Esophagus squamous epithelium (tissue), 5 donors: ENCODE data around the gene MT1X. TPM values are rescaled to one million over a fixed set of nuclear protein-coding genes. Genes with fewer than 3 reads are reported as not detected.
"Not testable (repeated sequence)": the region's sequence is repeated elsewhere in the genome, so short reads cannot be mapped to it uniquely, and the experiment has no call there.

ENCODE experiments used
- DNase-seq: peaks from one replicate; lab custom pipeline; 2025; lab: John Stamatoyannopoulos, UW
- H3K27ac ChIP-seq, 4 donors: fragments of 200-600 bp; sonication (generic); one replicate each; pipeline ENCODE4 v1.5.1; 2016 to 2019; ENCODE audit warnings: mild to moderate bottlenecking in 1 of 4
- H3K27me3 ChIP-seq, 4 donors: fragments of 200-600 bp; sonication (generic); 1 replicate in 3 of 4; 2 replicates in 1 of 4; pipeline versions ENCODE4 v1.5.1 to v1.6.0; 2017 to 2021; ENCODE audit warnings: antibody characterized with exemption in 1 of 4
- H3K36me3 ChIP-seq, 3 donors: fragments of 200-600 bp; sonication (generic); one replicate each; pipeline ENCODE4 v1.5.1; 2016 to 2019
- H3K4me1 ChIP-seq, 3 donors: fragments of 200-600 bp; sonication (generic); one replicate each; pipeline ENCODE4 v1.5.1; 2017 to 2019
- H3K4me3 ChIP-seq, 4 donors: fragments of 200-600 bp; sonication (generic); 1 replicate in 3 of 4; 2 replicates in 1 of 4; pipeline ENCODE4 v1.5.1; 2016 to 2019; ENCODE audit warnings: mild to moderate bottlenecking in 2 of 4, moderate library complexity in 1 of 4
- H3K9me3 ChIP-seq, 3 donors: fragments of 200-600 bp; sonication (generic); one replicate each; pipeline ENCODE4 v1.5.1; 2016 to 2019
- POLR2A ChIP-seq, 4 donors: fragments of 450-650 bp; IDR thresholded peaks; one replicate each; pipeline ENCODE4 v1.6.1; 2017; ENCODE audit warnings: antibody characterized with exemption in 4 of 4, mild to moderate bottlenecking in 4 of 4, moderate library complexity in 3 of 4
- WGBS, 2 donors: methylation state at CpG; one replicate each; pipeline ENCODE4 v1.1.5; 2018; 5-methylcytosine and 5-hydroxymethylcytosine counted together
- intact Hi-C: fragments of 100-400 bp; cut with DNase I; formaldehyde crosslinking; loops from one replicate; pipeline ENCODE4 v1.15.0; 2022
- total RNA-seq, 4 donors: library from RNA; depleted of rRNA; stranded (reverse); fragments of >200 nt; gene quantifications; one replicate each; pipeline ENCODE4 v1.1.0, GENCODE V29; 2016
- TF ChIP-seq, protein P1 (sequence below), 6 experiments: fragments of 450-650 bp in 4 of 6; fragments of 200-600 bp in 2 of 6; sonication (generic) in 2 of 6; IDR thresholded peaks; one replicate each; pipeline ENCODE4 v1.5.1; 2016 to 2019; ENCODE audit warnings: antibody characterized with exemption in 6 of 6, mild to moderate bottlenecking in 4 of 6, moderate library complexity in 4 of 6
- donor health status: DM: yes; HTN: yes; CAD: no.

MT1X gene
- total RNA-seq, 4 donors from 2014 or later = 343 to 1,688 (median 688) TPM

- no peak within 1 kb of the TSS for H3K27ac ChIP-seq
- H3K4me3 ChIP-seq = peak within 1 kb of the TSS in 3 of 4 donors; percentile 3 to 46 (median 24)
- WGBS, 2 donors = 27 to 32% methylated on average over 4 to 15 of the region's 38 CpGs
- no peaks in the 10 kb centered on the region for H3K9me3 ChIP-seq
- H3K4me1 ChIP-seq = peaks cover 14 to 42% (median 25%) of the 10 kb centered on the region in 3 donors
- no peak for DNase-seq
- intact Hi-C loops = no loop called here
- H3K36me3 ChIP-seq = no peaks in the 10 kb centered on the region
- TF ChIP-seq POLR2A (IDR thresholded peaks at IDR 0.05) = no peak
- TF ChIP-seq, protein P1, sequence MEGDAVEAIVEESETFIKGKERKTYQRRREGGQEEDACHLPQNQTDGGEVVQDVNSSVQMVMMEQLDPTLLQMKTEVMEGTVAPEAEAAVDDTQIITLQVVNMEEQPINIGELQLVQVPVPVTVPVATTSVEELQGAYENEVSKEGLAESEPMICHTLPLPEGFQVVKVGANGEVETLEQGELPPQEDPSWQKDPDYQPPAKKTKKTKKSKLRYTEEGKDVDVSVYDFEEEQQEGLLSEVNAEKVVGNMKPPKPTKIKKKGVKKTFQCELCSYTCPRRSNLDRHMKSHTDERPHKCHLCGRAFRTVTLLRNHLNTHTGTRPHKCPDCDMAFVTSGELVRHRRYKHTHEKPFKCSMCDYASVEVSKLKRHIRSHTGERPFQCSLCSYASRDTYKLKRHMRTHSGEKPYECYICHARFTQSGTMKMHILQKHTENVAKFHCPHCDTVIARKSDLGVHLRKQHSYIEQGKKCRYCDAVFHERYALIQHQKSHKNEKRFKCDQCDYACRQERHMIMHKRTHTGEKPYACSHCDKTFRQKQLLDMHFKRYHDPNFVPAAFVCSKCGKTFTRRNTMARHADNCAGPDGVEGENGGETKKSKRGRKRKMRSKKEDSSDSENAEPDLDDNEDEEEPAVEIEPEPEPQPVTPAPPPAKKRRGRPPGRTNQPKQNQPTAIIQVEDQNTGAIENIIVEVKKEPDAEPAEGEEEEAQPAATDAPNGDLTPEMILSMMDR (IDR thresholded peaks at IDR 0.05) = no peak
- H3K27me3 ChIP-seq = peaks cover 0 to 91% (median 0%) of the 10 kb centered on the region in 4 donors
These were observed 13.0 kb upstream of the MT1X start, which contains the start of gene MT1H for GRCh38 chr16:56669005-56669839. TSS of gene MT1H (plus strand) at chr16:56669814. CDS start at chr16:56669885, 71 bp downstream.

- WGBS, 2 donors = 0 to 50% methylated on average over 1 to 8 of the region's 19 CpGs
- no peak for TF ChIP-seq POLR2A (IDR thresholded peaks at IDR 0.05)
- TF ChIP-seq, protein P1 (IDR thresholded peaks at IDR 0.05) = no peak
- Histone ChIP-seq H3K36me3 (no peaks in the 10 kb centered on the region), H3K4me3 (peak overlapping the region in 3 of 4 donors; percentile 3 to 46 (median 24)), H3K27me3 (peaks cover 0 to 90% (median 0%) of the 10 kb centered on the region in 4 donors), H3K9me3 (no peaks in the 10 kb centered on the region), H3K4me1 (peaks cover 14 to 41% (median 25%) of the 10 kb centered on the region in 3 donors), H3K27ac (no peak overlapping the region)
- DNase-seq = no peak
- intact Hi-C loops = no loop called here
These were observed 12.2 kb upstream of the MT1X start for GRCh38 chr16:56669840-56670619.

GRCh38 chr16:56670620-56670934 lies 11.7 kb upstream of the MT1X start:
- intact Hi-C loops = no loop called here
- Histone ChIP-seq H3K36me3 (no peaks in the 10 kb centered on the region), H3K27ac (no peak overlapping the region), H3K27me3 (peaks cover 0 to 90% (median 0%) of the 10 kb centered on the region in 4 donors), H3K9me3 (no peaks in the 10 kb centered on the region), H3K4me1 (peaks cover 14 to 40% (median 26%) of the 10 kb centered on the region in 3 donors), H3K4me3 (no peak overlapping the region)
- TF ChIP-seq, protein P1 (IDR thresholded peaks at IDR 0.05) = no peak
- no peak for TF ChIP-seq POLR2A (IDR thresholded peaks at IDR 0.05)
- WGBS, 2 donors = 93 to 100% methylated on average over 2 of the region's 2 CpGs
- DNase-seq = no peak

DNA sequence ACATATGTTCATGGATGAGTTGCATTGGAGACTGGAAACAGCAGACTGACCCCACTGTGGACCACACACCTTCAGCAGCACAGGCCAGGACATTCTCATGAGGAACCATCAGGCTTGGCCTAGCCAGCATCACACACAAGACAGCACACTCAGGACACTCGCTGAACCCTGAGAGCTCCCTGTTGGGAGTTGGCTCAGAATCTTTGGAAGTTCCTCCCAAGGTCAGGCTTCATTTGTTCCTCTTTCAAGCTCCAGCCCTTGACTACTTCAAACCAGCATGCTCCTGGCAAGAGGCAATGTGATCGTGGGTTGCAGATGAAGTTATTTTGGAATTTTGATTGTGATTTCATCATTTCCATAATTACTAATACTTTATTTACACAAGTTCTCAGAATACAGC lies 10.6 kb upstream of the MT1X start:
- peaks cover 0 to 90% (median 0%) of the 10 kb centered on the region in 4 donors for H3K27me3 ChIP-seq
- 54 to 59% methylated on average over 2 of the region's 2 CpGs for WGBS, 2 donors
- DNase-seq, intact Hi-C loops, H3K9me3 ChIP-seq, H3K4me3 ChIP-seq, H3K27ac ChIP-seq, H3K36me3 ChIP-seq: not testable (repeated sequence)
- H3K4me1 ChIP-seq = peaks cover 14 to 51% (median 32%) of the 10 kb centered on the region in 3 donors

DNA sequence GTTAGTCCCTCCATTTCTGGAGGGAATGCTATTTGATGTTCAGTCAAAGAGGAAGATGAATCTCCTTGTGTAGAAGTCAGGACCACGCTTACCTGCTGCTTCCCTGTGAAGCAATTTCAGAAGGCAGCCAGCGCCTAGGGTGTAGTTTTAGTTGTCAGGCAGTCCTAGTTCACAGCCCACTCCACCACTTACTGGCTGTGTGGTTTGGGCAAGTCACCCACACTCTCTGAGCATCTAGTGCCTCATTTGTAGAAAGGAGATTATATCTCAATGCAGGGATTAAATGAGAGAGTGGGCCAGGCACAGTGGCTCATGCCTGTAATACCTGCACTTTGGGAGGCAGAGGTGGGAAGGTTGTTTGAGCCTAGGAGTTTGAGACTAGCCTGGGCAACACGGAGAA lies 10.1 kb upstream of the MT1X start:
- H3K9me3 ChIP-seq, H3K4me3 ChIP-seq, intact Hi-C loops, H3K27ac ChIP-seq, H3K36me3 ChIP-seq, DNase-seq: not testable (repeated sequence)
- WGBS, 2 donors = 69 to 86% methylated on average over 3 of the region's 3 CpGs
- H3K4me1 ChIP-seq = peaks cover 14 to 46% (median 32%) of the 10 kb centered on the region in 3 donors
- peaks cover 0 to 89% (median 0%) of the 10 kb centered on the region in 4 donors for H3K27me3 ChIP-seq
